Dendritic cell treated with granulocyte-macrophage colony-stimulating factor and Interleukin-4, amounts not matched to agents 40 ng/mL and 50 ng/mL, for 4 days (primary cell): ENCODE data around the gene ABHD3.
A peak's percentile ranks its signal among the peaks of the same experiment; 100 is the strongest.
"Not testable (repeated sequence)": the region's sequence is repeated elsewhere in the genome, so short reads cannot be mapped to it uniquely, and the experiment has no call there.

Experiments used
- H3K27ac Mint-ChIP-seq: one replicate; pipeline ENCODE4 v1.8.0; 2022; ENCODE audit warnings: mild to moderate bottlenecking, mixed read lengths
- H3K27me3 Mint-ChIP-seq: one replicate; pipeline ENCODE4 v1.8.0; 2022; ENCODE audit warnings: mild to moderate bottlenecking, mixed read lengths
- H3K36me3 Mint-ChIP-seq: one replicate; pipeline ENCODE4 v1.8.0; 2022; ENCODE audit warnings: low read depth, mixed read lengths
- H3K4me1 Mint-ChIP-seq: one replicate; pipeline ENCODE4 v1.8.0; 2022; ENCODE audit warnings: low read depth, mixed read lengths
- H3K4me3 Mint-ChIP-seq: one replicate; pipeline ENCODE4 v1.8.0; 2022; ENCODE audit warnings: mild to moderate bottlenecking, moderate library complexity, mixed read lengths
- H3K9me3 Mint-ChIP-seq: one replicate; pipeline ENCODE4 v1.8.0; 2022; ENCODE audit warnings: mixed read lengths
- intact Hi-C: fragments of 100-400 bp; cut with micrococcal nuclease; formaldehyde crosslinking; loops from one replicate; pipeline ENCODE4 v1.15.0; 2022

Gene ABHD3

GRCh38 chr18:21735452-21736015, 31.0 kb upstream of the ABHD3 start:
- H3K4me1 Mint-ChIP-seq, result peaks cover 7% of the 10 kb centered on the region
- intact Hi-C loops, result no loop called here
- H3K27me3 Mint-ChIP-seq, result no peaks in the 10 kb centered on the region
- H3K27ac Mint-ChIP-seq, result no peak overlapping the region
- peaks cover 11% of the 10 kb centered on the region for H3K9me3 Mint-ChIP-seq
- no peak overlapping the region for H3K4me3 Mint-ChIP-seq
- peaks cover 1% of the 10 kb centered on the region for H3K36me3 Mint-ChIP-seq

DNA sequence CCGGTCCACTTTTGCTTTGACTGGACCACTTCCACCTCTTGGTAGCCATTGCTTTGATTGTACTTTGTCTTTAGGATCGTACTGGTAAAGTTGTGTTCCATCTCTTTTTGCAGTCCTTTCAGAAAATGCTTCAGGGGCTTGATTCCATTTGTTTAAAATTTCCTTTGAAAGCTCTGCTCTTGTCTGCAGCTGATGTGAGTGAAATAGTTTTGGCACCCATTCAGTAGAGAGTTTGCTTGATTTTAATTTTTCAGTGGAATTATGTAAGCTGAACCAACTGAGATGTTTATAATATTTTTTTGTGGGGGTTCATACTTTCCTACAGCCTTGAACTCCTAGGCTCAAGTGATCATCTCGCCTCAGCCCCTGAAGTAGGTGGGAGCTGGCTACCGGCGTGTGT, 28.4 kb upstream of the ABHD3 start:
- H3K4me1 Mint-ChIP-seq, result no peaks in the 10 kb centered on the region

DNA sequence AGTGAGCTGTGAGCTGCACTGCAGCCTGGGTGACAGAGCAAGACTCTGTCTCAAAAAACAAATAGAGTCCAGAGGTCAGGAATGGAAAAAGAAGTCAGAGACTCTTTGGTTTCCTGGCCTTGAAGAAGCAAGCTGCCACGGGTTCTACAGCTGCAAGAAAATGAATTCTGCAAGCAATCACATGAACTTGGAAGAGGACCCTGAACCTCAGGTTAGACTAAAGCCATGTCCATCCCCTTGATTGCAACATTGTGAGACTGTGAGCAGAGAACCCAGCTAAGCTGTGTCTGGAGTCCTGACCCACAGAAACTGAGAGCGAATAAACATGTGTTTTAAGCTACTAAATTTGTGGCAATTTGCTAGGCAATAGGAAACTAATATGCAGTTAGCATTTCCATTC, 23.1 kb upstream of the ABHD3 start:
- intact Hi-C loops, result no loop called here
- Mint-ChIP-seq H3K27me3 (no peaks in the 10 kb centered on the region), H3K9me3 (no peaks in the 10 kb centered on the region), H3K4me1 (no peaks in the 10 kb centered on the region), H3K36me3 (no peaks in the 10 kb centered on the region), H3K4me3 (no peak overlapping the region), H3K27ac (no peak overlapping the region)

More for the DNA sequence above, 28.4 kb upstream of the ABHD3 start:
- no peak overlapping the region for H3K27ac Mint-ChIP-seq
- intact Hi-C loops, result no loop called here
- H3K36me3 Mint-ChIP-seq, result no peaks in the 10 kb centered on the region
- H3K27me3 Mint-ChIP-seq, result no peaks in the 10 kb centered on the region
- H3K9me3 Mint-ChIP-seq, result peaks cover 11% of the 10 kb centered on the region
- H3K4me3 Mint-ChIP-seq, result no peak overlapping the region

GRCh38 chr18:21725201-21725600, 20.6 kb upstream of the ABHD3 start:
- Mint-ChIP-seq H3K27me3 (no peaks in the 10 kb centered on the region), H3K36me3 (no peaks in the 10 kb centered on the region), H3K4me3 (no peak overlapping the region), H3K27ac (no peak overlapping the region), H3K4me1 (no peaks in the 10 kb centered on the region), H3K9me3 (no peaks in the 10 kb centered on the region)
- intact Hi-C loops, result no loop called here

- Mint-ChIP-seq H3K9me3 (peaks cover 3% of the 10 kb centered on the region), H3K4me1 (no peaks in the 10 kb centered on the region), H3K36me3 (no peaks in the 10 kb centered on the region), H3K27ac (no peak overlapping the region), H3K4me3 (no peak overlapping the region), H3K27me3 (no peaks in the 10 kb centered on the region)
- intact Hi-C loops, result no loop called here
Measured at GRCh38 chr18:21722687-21723086, 18.1 kb upstream of the ABHD3 start.

- intact Hi-C loops, result no loop called here
- peaks cover 22% of the 10 kb centered on the region for H3K9me3 Mint-ChIP-seq
- H3K27ac Mint-ChIP-seq, result no peak overlapping the region
- H3K4me1 Mint-ChIP-seq, result no peaks in the 10 kb centered on the region
- no peaks in the 10 kb centered on the region for H3K36me3 Mint-ChIP-seq
- H3K4me3 Mint-ChIP-seq, result no peak overlapping the region
- peaks cover 4% of the 10 kb centered on the region for H3K27me3 Mint-ChIP-seq
Measured at GRCh38 chr18:21714474-21714873, 9.9 kb upstream of the ABHD3 start.

GRCh38 chr18:21707130-21707529, 2.6 kb upstream of the ABHD3 start:
- H3K27me3 Mint-ChIP-seq, H3K4me3 Mint-ChIP-seq, H3K27ac Mint-ChIP-seq, intact Hi-C loops, H3K9me3 Mint-ChIP-seq: not testable (repeated sequence)
- Mint-ChIP-seq H3K36me3 (peaks cover 14% of the 10 kb centered on the region), H3K4me1 (peaks cover 14% of the 10 kb centered on the region)

DNA sequence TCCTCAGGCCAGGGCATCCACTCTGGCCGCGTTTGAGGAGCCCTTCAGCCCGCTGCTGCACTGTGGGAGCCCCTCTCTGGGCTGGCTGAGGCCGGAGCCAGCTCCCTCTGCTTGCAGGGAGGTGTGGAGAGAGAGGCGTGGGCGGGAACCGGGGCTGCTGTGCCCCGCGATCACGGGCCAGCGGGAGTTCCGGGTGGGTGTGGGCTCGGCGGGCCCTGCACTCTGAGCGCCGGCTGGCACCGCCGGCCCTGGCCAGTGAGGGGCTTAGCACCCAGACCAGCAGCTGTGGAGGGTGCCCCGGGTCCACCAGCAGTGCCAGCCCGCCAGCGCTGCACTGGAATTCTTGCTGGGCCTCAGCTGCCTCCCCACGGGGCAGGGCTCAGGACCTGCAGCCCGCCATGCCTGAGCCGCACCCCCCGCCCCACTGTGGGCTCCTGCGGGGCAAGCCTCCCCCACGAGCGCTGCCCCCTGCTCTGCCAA, 1.9 kb upstream of the ABHD3 start:
- Mint-ChIP-seq H3K9me3 (no peaks in the 10 kb centered on the region), H3K4me3 (no peak overlapping the region), H3K27ac (no peak overlapping the region), H3K36me3 (peaks cover 21% of the 10 kb centered on the region), H3K4me1 (peaks cover 14% of the 10 kb centered on the region), H3K27me3 (no peaks in the 10 kb centered on the region)
- intact Hi-C loops, result no loop called here

DNA sequence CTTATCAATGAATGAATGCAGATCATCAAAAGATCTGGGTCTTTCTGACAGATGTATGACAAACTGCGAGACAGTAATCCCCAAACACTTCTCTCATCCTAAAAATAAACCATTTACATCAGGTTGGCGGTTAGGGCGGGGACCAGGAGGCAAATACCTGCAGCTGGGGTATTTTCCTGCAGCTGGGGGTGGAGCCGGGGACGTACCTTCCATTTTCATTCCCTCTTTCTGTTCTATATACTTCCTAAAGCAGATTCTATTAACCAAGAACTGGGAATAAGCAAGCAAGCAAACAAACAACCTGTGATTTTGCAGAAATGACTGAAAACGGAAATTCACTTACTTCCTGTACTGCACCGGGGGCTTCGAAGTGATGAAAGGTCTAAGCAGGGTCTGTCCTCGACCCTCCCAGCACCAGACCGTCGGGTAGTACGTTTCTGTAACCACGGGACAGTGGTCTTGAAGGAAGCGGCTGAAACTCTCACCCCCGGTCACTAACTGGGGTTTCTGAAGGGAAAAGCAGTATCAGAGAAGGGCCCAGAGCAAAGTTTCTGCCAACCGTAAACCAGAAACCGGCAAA, 1.2 kb downstream of the ABHD3 start:
- Mint-ChIP-seq H3K27me3 (no peaks in the 10 kb centered on the region), H3K4me1 (peaks cover 35% of the 10 kb centered on the region), H3K4me3 (peak overlapping the region; percentile 94), H3K36me3 (peaks cover 43% of the 10 kb centered on the region), H3K9me3 (no peaks in the 10 kb centered on the region), H3K27ac (peak overlapping the region; percentile 92)
- intact Hi-C loops, result no loop called here

DNA sequence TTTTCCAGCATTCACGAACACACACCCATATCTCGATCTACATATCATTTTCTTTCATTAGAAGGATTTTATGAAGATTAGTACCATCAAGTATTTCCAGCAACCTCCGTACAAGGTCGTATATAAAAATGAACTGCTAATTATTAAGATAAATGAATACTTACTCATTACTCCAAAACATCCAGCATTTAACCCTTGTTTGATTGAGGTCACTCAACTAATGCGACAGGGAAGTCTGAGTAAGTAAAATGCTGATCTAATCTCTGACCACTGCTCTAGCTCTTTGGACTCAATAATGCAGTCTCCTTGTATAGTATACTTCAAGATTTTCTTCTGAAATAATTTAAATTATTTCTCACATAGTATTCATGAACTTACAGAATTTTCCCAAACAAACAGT, 2.0 kb downstream of the ABHD3 start:
- Mint-ChIP-seq H3K27ac (no peak overlapping the region), H3K36me3 (peaks cover 50% of the 10 kb centered on the region)
- intact Hi-C loops, result no loop called here

GRCh38 chr18:21701621-21702020, 3.0 kb downstream of the ABHD3 start:
- intact Hi-C loops, result no loop called here
- Mint-ChIP-seq H3K9me3 (no peaks in the 10 kb centered on the region), H3K4me1 (peaks cover 35% of the 10 kb centered on the region), H3K4me3 (no peak overlapping the region), H3K27me3 (no peaks in the 10 kb centered on the region), H3K27ac (no peak overlapping the region), H3K36me3 (peaks cover 59% of the 10 kb centered on the region)

More for the DNA sequence above, 2.0 kb downstream of the ABHD3 start:
- Mint-ChIP-seq H3K4me3 (peak overlapping the region; percentile 94), H3K9me3 (no peaks in the 10 kb centered on the region), H3K27me3 (no peaks in the 10 kb centered on the region), H3K4me1 (peaks cover 35% of the 10 kb centered on the region)

GRCh38 chr18:21700528-21701075, 4.0 kb downstream of the ABHD3 start:
- no peak overlapping the region for H3K27ac Mint-ChIP-seq
- H3K4me3 Mint-ChIP-seq, result no peak overlapping the region
- peaks cover 66% of the 10 kb centered on the region for H3K36me3 Mint-ChIP-seq
- H3K9me3 Mint-ChIP-seq, result no peaks in the 10 kb centered on the region
- intact Hi-C loops, result no loop called here
- no peaks in the 10 kb centered on the region for H3K27me3 Mint-ChIP-seq
- H3K4me1 Mint-ChIP-seq, result peaks cover 31% of the 10 kb centered on the region

- no peak overlapping the region for H3K27ac Mint-ChIP-seq
Measured at GRCh38 chr18:21693322-21693721, 11.3 kb downstream of the ABHD3 start.

DNA sequence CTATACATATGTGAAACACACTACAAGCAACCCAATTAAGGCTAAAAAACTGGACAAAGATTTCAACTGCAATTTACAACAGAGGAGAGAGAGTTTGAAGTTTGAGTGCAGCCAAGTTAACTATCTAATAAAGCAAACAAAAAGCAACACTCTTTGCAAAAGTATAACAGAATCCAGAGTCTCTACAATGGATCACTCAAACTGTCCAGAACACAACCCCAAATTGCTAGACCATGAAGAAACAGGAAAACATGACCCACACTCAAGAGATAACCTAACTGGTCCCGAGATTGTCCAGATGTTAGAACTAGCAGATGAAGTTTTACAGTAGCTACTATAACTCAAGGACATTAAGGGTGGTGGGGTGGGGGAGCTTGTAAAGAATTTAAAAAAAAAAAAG, 14.8 kb downstream of the ABHD3 start:
- H3K36me3 Mint-ChIP-seq, result peaks cover 77% of the 10 kb centered on the region
- intact Hi-C loops, result no loop called here
- H3K4me3 Mint-ChIP-seq, result no peak overlapping the region
- H3K27ac Mint-ChIP-seq, result no peak overlapping the region
- no peaks in the 10 kb centered on the region for H3K27me3 Mint-ChIP-seq
- no peaks in the 10 kb centered on the region for H3K9me3 Mint-ChIP-seq
- H3K4me1 Mint-ChIP-seq, result peaks cover 25% of the 10 kb centered on the region

More at GRCh38 chr18:21693322-21693721, 11.3 kb downstream of the ABHD3 start:
- no peak overlapping the region for H3K4me3 Mint-ChIP-seq
- H3K4me1 Mint-ChIP-seq, result peaks cover 14% of the 10 kb centered on the region
- intact Hi-C loops, result no loop called here
- H3K36me3 Mint-ChIP-seq, result peaks cover 92% of the 10 kb centered on the region
- H3K9me3 Mint-ChIP-seq, result no peaks in the 10 kb centered on the region
- H3K27me3 Mint-ChIP-seq, result no peaks in the 10 kb centered on the region
